NCI-H69 (cell line): ENCODE results near the gene ETF1.

Source experiments
- DNase-seq: peaks from one replicate; lab custom pipeline; 2025; lab: John Stamatoyannopoulos, UW

Gene ETF1

GRCh38 chr5:138563340-138564118 is 20.5 kb upstream of the ETF1 start:
- DNase-seq = no peak

- no peak for DNase-seq
Measured at GRCh38 chr5:138560971-138561370, 17.9 kb upstream of the ETF1 start.

GRCh38 chr5:138559937-138560336 is 16.9 kb upstream of the ETF1 start:
- DNase-seq = no peak

- DNase-seq = no peak
Measured at GRCh38 chr5:138557677-138558076, 14.6 kb upstream of the ETF1 start.

GRCh38 chr5:138554143-138554542 is 11.1 kb upstream of the ETF1 start:
- DNase-seq = no peak

- DNase-seq = no peak
Measured at GRCh38 chr5:138553437-138554095, 10.5 kb upstream of the ETF1 start.

- no peak for DNase-seq
Measured at GRCh38 chr5:138552657-138553056, 9.6 kb upstream of the ETF1 start.

GRCh38 chr5:138549414-138549813 is 6.4 kb upstream of the ETF1 start:
- DNase-seq = no peak

GRCh38 chr5:138545919-138546562 is 3.0 kb upstream of the ETF1 start:
- no peak for DNase-seq

GRCh38 chr5:138544181-138545134 is 1.4 kb upstream of the ETF1 start:
- no peak for DNase-seq

GRCh38 chr5:138543730-138544104 is 681 bp upstream of the ETF1 start:
- DNase-seq = no peak

- no peak for DNase-seq
Measured at GRCh38 chr5:138542180-138542955, 668 bp downstream of the ETF1 start.

- no peak for DNase-seq
Measured at GRCh38 chr5:138541511-138542179, 1.4 kb downstream of the ETF1 start.

- DNase-seq = no peak
Measured at GRCh38 chr5:138539791-138540190, 3.2 kb downstream of the ETF1 start.

GRCh38 chr5:138538943-138539627 is 4.0 kb downstream of the ETF1 start:
- no peak for DNase-seq

- DNase-seq = no peak
Measured at GRCh38 chr5:138536665-138537315, 6.2 kb downstream of the ETF1 start.

- no peak for DNase-seq
Measured at GRCh38 chr5:138536215-138536614, 6.8 kb downstream of the ETF1 start.

GRCh38 chr5:138533973-138534941 is 8.8 kb downstream of the ETF1 start:
- peak; percentile 57 for DNase-seq
